Trophoblast cell (in vitro differentiated cells and primary cell): ENCODE data around the gene IRAG1.

Experiments
- DNase-seq, 2 donors: peaks; one replicate each; pipeline ENCODE4 v3.0.0-alpha.2; 2016
- H2AFZ ChIP-seq: 2 replicates; pipeline ENCODE4 v1.6.1; 2013; ENCODE audit warnings: low read length, moderate library complexity, mild to moderate bottlenecking; ENCODE audit not compliant: insufficient read depth, poor library complexity
- H2AK5ac ChIP-seq: 2 replicates; pipeline ENCODE4 v1.6.1; 2013; ENCODE audit warnings: mild to moderate bottlenecking, low read length
- H2BK120ac ChIP-seq: 2 replicates; pipeline ENCODE4 v1.6.1; 2013; ENCODE audit warnings: low read length, mild to moderate bottlenecking, moderate library complexity; ENCODE audit not compliant: insufficient read depth, poor library complexity
- H2BK12ac ChIP-seq: 2 replicates; pipeline ENCODE4 v1.6.1; 2013; ENCODE audit warnings: mild to moderate bottlenecking, low read length, moderate library complexity
- H2BK5ac ChIP-seq: 2 replicates; pipeline ENCODE4 v1.6.1; 2013; ENCODE audit warnings: low read length, low read depth, moderate library complexity, mild to moderate bottlenecking; ENCODE audit not compliant: poor library complexity
- H3K14ac ChIP-seq: 2 replicates; pipeline ENCODE4 v1.6.1; 2013; ENCODE audit warnings: mild to moderate bottlenecking, low read length
- H3K18ac ChIP-seq: 2 replicates; pipeline ENCODE4 v1.6.1; 2013; ENCODE audit warnings: mild to moderate bottlenecking, low read length
- H3K23ac ChIP-seq: 2 replicates; pipeline ENCODE4 v1.6.1; 2013; ENCODE audit warnings: low read length
- H3K27ac ChIP-seq: 2 replicates; pipeline ENCODE4 v1.5.1; 2013; ENCODE audit warnings: low read depth, mild to moderate bottlenecking, inconsistent platforms, low read length, moderate library complexity
- H3K27me3 ChIP-seq: 2 replicates; pipeline ENCODE4 v1.6.1; 2013; ENCODE audit warnings: inconsistent platforms, mild to moderate bottlenecking, low read length, moderate library complexity; ENCODE audit not compliant: insufficient read depth
- H3K36me3 ChIP-seq, 2 experiments: 1 replicate in 1 of 2; 2 replicates in 1 of 2; pipeline ENCODE4 v1.6.1; 2013; ENCODE audit warnings: low read length in 2 of 2, mild to moderate bottlenecking in 2 of 2, moderate library complexity in 1 of 2; ENCODE audit not compliant: insufficient read depth in 2 of 2, control insufficient read depth in 1 of 2
- H3K4ac ChIP-seq: 2 replicates; pipeline ENCODE4 v1.6.1; 2013; ENCODE audit warnings: low read depth, mild to moderate bottlenecking, low read length, moderate library complexity
- H3K4me1 ChIP-seq, 2 experiments: 1 replicate in 1 of 2; 2 replicates in 1 of 2; pipeline ENCODE4 v1.6.1; 2013; ENCODE audit warnings: low read length in 2 of 2, mild to moderate bottlenecking in 2 of 2, moderate library complexity in 1 of 2; ENCODE audit not compliant: insufficient read depth in 2 of 2, control insufficient read depth in 1 of 2
- H3K4me2 ChIP-seq: 2 replicates; pipeline ENCODE4 v1.6.1; 2013; ENCODE audit warnings: inconsistent platforms, mild to moderate bottlenecking, low read length, moderate library complexity
- H3K4me3 ChIP-seq: 2 replicates; pipeline ENCODE4 v1.5.1; 2013; ENCODE audit warnings: mild to moderate bottlenecking, low read depth, low read length, inconsistent platforms
- H3K79me1 ChIP-seq: one replicate; pipeline ENCODE4 v1.6.1; 2013; ENCODE audit warnings: low read length
- H3K79me2 ChIP-seq: 2 replicates; pipeline ENCODE4 v1.6.1; 2013; ENCODE audit warnings: low read length, mild to moderate bottlenecking; ENCODE audit not compliant: control insufficient read depth, insufficient read depth, poor library complexity
- H3K9ac ChIP-seq: 2 replicates; pipeline ENCODE4 v1.6.1; 2013; ENCODE audit warnings: mild to moderate bottlenecking, low read length
- H3K9me3 ChIP-seq: 2 replicates; pipeline ENCODE4 v1.6.1; 2013; ENCODE audit warnings: low read depth, mild to moderate bottlenecking, control low read depth, inconsistent platforms, low read length; ENCODE audit not compliant: insufficient read depth
- H4K12ac ChIP-seq: 2 replicates; pipeline ENCODE4 v1.6.1; 2013; ENCODE audit warnings: low read depth, mild to moderate bottlenecking, low read length, moderate library complexity
- H4K8ac ChIP-seq: 2 replicates; pipeline ENCODE4 v1.6.1; 2013; ENCODE audit warnings: low read depth, mild to moderate bottlenecking, low read length, moderate library complexity
- H4K91ac ChIP-seq: one replicate; pipeline ENCODE4 v1.6.1; 2013; ENCODE audit warnings: low read depth, mild to moderate bottlenecking, low read length, moderate library complexity
- WGBS: extraction: QIAGEN DNeasy Blood & Tissue Kit; methylation state at CpG from one replicate; pipeline ENCODE4 v1.1.7; 2013; ENCODE audit warnings: missing lambda C conversion rate; ENCODE audit not compliant: insufficient read length, insufficient coverage; ENCODE audit errors: extremely low coverage; 5-methylcytosine and 5-hydroxymethylcytosine counted together

Gene IRAG1

DNA sequence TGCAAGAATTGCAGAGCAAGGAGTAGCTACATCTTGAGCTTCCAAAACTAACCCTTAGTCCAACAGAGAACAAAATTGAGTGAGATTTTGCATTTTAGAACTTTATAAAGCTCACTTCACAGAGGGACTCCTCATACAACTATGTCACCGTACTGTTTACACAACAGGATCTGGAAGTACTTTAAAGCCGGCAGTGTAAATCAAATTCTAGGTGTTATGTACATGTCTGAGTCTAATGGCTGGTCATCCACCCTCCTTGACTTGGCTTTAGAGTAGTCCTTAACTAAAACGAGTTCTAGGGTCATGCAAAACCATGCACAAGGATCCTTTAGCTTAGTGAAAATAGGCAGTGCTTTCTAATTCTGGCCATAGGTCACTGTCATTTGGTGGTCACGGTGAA is 23.5 kb downstream of the IRAG1 start:
- Histone ChIP-seq H3K4me3 (no peak overlapping the region), H3K14ac (no peak overlapping the region), H4K8ac (no peak overlapping the region), H3K23ac (no peak overlapping the region), H4K91ac (no peak overlapping the region), H2AK5ac (no peak overlapping the region), H3K27ac (no peak overlapping the region), H3K79me1 (peaks cover 6% of the 10 kb centered on the region), H3K4me1 (peaks cover 12 to 30% of the 10 kb centered on the region in 2 experiments), H2BK120ac (no peak overlapping the region), H3K9ac (no peak overlapping the region), H2BK12ac (no peak overlapping the region), H3K4ac (no peak overlapping the region), H3K27me3 (no peaks in the 10 kb centered on the region), H2AFZ (no peak overlapping the region), H3K4me2 (no peak overlapping the region), H3K9me3 (no peaks in the 10 kb centered on the region), H3K18ac (no peak overlapping the region), H3K79me2 (no peaks in the 10 kb centered on the region), H3K36me3 (no peaks in the 10 kb centered on the region), H4K12ac (no peak overlapping the region), H2BK5ac (no peak overlapping the region)
- DNase-seq: no peak
- WGBS: no CpG with 5 or more reads among the region's 4 CpGs

DNA sequence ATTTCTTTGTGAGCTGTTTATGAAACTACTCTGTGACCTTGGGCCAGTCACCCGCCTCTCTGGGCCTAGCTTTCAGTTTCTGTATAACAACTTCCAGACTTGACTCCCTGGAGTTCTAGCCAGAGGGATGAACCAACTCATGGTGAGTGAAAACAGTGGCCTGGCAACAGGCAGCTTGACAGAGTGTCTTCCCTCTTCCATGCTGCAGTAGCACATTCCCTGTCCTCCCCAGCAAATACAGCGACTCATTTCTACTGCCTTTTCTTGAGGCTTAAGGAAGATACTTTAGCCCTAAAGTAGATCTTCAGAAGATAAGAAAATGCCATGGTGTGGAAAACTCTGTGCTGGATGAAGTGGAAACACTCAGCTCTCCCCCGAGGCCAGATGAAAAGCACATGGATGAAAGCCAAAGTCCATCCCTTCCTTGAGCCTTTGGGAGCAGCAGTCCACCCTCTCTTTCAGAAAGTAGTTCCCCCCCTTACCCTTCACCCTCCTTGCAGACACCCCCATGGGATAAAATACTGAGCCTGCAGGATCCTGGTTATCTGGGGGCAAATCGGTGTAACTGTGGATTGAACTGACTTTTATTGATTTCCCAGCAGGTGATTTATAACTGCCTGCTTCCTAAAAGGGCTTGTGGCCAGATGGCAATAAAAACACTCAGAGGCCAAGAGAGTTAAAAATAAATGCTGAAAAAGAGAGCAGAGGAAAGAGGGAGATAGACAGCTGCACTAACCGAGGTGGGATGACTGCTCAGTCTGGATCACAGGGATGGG is 24.1 kb downstream of the IRAG1 start:
- Histone ChIP-seq H3K9me3 (no peaks in the 10 kb centered on the region), H3K9ac (no peak overlapping the region), H3K4ac (no peak overlapping the region), H2BK12ac (no peak overlapping the region), H4K8ac (no peak overlapping the region), H3K36me3 (no peaks in the 10 kb centered on the region), H3K4me1 (peaks cover 9 to 23% of the 10 kb centered on the region in 2 experiments), H3K23ac (no peak overlapping the region), H3K79me1 (peaks cover 6% of the 10 kb centered on the region), H4K12ac (no peak overlapping the region), H2BK120ac (no peak overlapping the region), H3K27ac (peak overlapping the region; percentile 43), H3K4me3 (no peak overlapping the region), H4K91ac (no peak overlapping the region), H3K18ac (no peak overlapping the region), H3K14ac (no peak overlapping the region), H3K4me2 (no peak overlapping the region), H3K27me3 (no peaks in the 10 kb centered on the region), H2AK5ac (no peak overlapping the region), H3K79me2 (no peaks in the 10 kb centered on the region), H2BK5ac (no peak overlapping the region), H2AFZ (no peak overlapping the region)
- no CpG with 5 or more reads among the region's 5 CpGs for WGBS
- peak in 1 of 2 donors; percentile 14 for DNase-seq

DNA sequence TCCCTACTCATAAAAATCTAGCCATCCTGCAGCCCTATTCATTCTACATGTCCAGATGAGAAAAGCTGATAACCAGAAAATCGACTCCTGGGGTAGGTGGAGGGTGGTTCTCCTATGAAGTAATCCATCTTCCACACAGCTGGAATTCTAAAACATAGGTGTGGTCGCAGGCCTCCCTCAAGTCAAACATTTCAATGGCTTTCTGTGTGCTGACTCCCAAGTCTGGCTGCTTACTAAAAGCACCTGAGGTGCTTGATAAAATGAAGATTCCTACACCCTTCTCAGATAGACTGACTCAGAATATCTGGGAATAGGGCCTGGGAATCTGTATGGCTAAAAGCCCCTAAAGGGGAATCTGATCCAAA is 26.1 kb downstream of the IRAG1 start:
- no peak overlapping the region for H2BK5ac ChIP-seq
- no peak overlapping the region for H3K18ac ChIP-seq
- no peak overlapping the region for H3K23ac ChIP-seq
- no peak overlapping the region for H3K4me3 ChIP-seq
- H3K9me3 ChIP-seq: no peaks in the 10 kb centered on the region
- H3K9ac ChIP-seq: no peak overlapping the region
- no CpG with 5 or more reads among the region's 2 CpGs for WGBS
- H4K91ac ChIP-seq: no peak overlapping the region
- H3K27me3 ChIP-seq: no peaks in the 10 kb centered on the region
- H2AK5ac ChIP-seq: no peak overlapping the region
- H3K4me1 ChIP-seq: peaks cover 9 to 22% of the 10 kb centered on the region in 2 experiments
- H3K27ac ChIP-seq: peak overlapping the region; percentile 21
- H3K4ac ChIP-seq: no peak overlapping the region
- no peak overlapping the region for H3K4me2 ChIP-seq
- no peak overlapping the region for H2BK12ac ChIP-seq
- H2BK120ac ChIP-seq: no peak overlapping the region
- no peak overlapping the region for H3K14ac ChIP-seq
- no peak overlapping the region for H2AFZ ChIP-seq
- peaks cover 4% of the 10 kb centered on the region for H3K79me1 ChIP-seq
- H4K8ac ChIP-seq: no peak overlapping the region
- no peaks in the 10 kb centered on the region for H3K36me3 ChIP-seq
- no peak for DNase-seq
- H3K79me2 ChIP-seq: no peaks in the 10 kb centered on the region
- H4K12ac ChIP-seq: no peak overlapping the region

DNA sequence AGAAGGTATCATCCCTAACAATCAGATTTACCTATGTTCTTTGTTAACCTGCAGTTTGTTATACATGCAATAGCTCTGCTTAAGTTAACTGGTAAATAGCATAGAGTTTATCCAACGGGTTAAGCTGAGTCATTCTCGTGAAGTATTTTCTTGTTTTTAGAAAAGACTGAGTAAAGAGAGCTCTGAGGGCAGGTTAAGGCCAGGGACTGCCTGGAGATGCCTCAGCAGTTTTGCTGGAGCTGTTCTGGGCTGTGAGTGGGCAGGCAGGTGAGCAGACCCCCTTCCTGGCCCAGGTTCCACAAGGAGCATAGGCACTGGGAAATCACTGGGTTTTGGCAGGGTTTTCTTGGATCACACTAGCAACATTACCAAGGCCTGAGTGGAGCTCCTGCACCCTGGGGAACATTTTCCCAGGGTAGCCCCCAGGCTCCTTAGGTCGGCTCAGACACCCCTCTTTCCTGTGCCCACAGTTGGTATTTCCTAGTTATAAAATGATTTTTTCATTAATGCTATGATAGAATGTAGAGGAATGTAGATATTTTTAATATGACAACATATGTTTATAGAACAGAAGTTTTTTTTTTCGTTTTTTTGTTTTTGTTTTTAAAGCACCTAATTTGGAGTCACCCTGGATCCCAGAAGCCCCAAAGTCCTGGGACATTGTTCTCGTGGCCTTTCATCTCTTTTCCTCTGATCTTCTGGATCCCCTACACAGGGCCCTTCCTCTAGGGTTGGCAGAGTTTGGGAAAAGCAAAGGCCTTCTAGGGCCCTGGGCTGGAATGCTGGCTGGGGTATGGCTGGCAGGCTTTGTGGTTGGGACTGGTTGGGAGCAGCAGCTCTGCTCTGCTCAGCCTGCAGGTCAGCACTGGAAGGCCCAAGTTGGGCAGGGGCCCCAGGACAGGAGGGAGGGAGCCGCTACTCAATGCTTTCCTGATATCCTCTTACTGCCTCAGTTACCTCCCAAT is 26.7 kb downstream of the IRAG1 start:
- Histone ChIP-seq H3K18ac (peak overlapping the region; percentile 63), H2AK5ac (peak overlapping the region; percentile 85), H3K9ac (no peak overlapping the region), H3K4ac (peak overlapping the region; percentile 37), H2AFZ (no peak overlapping the region), H4K12ac (no peak overlapping the region), H3K79me2 (no peaks in the 10 kb centered on the region), H3K27ac (peak overlapping the region; percentile 21), H4K8ac (no peak overlapping the region), H2BK12ac (peak overlapping the region; percentile 88), H3K9me3 (no peaks in the 10 kb centered on the region), H4K91ac (peak overlapping the region; percentile 63), H3K14ac (peak overlapping the region; percentile 78), H2BK120ac (peak overlapping the region; percentile 54), H3K79me1 (peaks cover 4% of the 10 kb centered on the region), H3K4me1 (peaks cover 9 to 22% of the 10 kb centered on the region in 2 experiments), H3K36me3 (no peaks in the 10 kb centered on the region), H3K4me2 (no peak overlapping the region), H2BK5ac (peak overlapping the region; percentile 77), H3K23ac (no peak overlapping the region), H3K27me3 (no peaks in the 10 kb centered on the region), H3K4me3 (no peak overlapping the region)
- DNase-seq: no peak
- WGBS: no CpG with 5 or more reads among the region's 6 CpGs
